ACC112 (cell line): Measurements from ENCODE around the gene NAA25.

Experiments used
- H2AFZ ChIP-seq: fragments of 200-600 bp; sonication (generic); one replicate; pipeline ENCODE4 v1.6.0; 2017; ENCODE audit warnings: antibody characterized with exemption, low read length; ENCODE audit not compliant: unreplicated experiment
- H3K27ac ChIP-seq: fragments of 200-600 bp; sonication (generic); 2 replicates; pipeline ENCODE4 v1.5.1; 2014; ENCODE audit warnings: low read depth, mild to moderate bottlenecking, antibody characterized with exemption, low read length, moderate library complexity
- H3K27me3 ChIP-seq: fragments of 200-600 bp; sonication (generic); 2 replicates; pipeline ENCODE4 v1.6.1; 2014; ENCODE audit warnings: mild to moderate bottlenecking, antibody characterized with exemption, low read length, moderate library complexity, mixed read lengths; ENCODE audit not compliant: insufficient read depth
- H3K36me3 ChIP-seq: fragments of 200-600 bp; sonication (generic); 2 replicates; pipeline ENCODE4 v1.6.1; 2016; ENCODE audit warnings: mild to moderate bottlenecking, antibody characterized with exemption, low read length, moderate library complexity, mixed read lengths; ENCODE audit not compliant: insufficient read depth
- H3K4me1 ChIP-seq: fragments of 200-600 bp; sonication (generic); one replicate; pipeline ENCODE4 v1.6.1; 2016; ENCODE audit warnings: low read length, mixed read lengths; ENCODE audit not compliant: insufficient read depth, unreplicated experiment, control insufficient read depth
- H3K4me3 ChIP-seq: fragments of 200-600 bp; sonication (generic); 2 replicates; pipeline ENCODE4 v1.5.1; 2014; ENCODE audit warnings: mild to moderate bottlenecking, low read depth, low read length
- H3K79me2 ChIP-seq: fragments of 200-600 bp; sonication (generic); one replicate; pipeline ENCODE4 v1.6.0; 2016; ENCODE audit warnings: low read length; ENCODE audit not compliant: control insufficient read depth, unreplicated experiment, insufficient read depth

NAA25 gene

GRCh38 chr12:112108202-112109079 lies at the start of gene NAA25:
TSS of gene NAA25 (minus strand) at chr12:112108783. CDS start at chr12:112108773, 10 bp downstream.
- Histone ChIP-seq H3K79me2 (peaks cover 53% of the 10 kb centered on the region), H3K36me3 (no peaks in the 10 kb centered on the region; the same call in 1 of the 2 replicates), H2AFZ (peak within 1 kb of the TSS; percentile 87), H3K27me3 (no peaks in the 10 kb centered on the region), H3K4me3 (peak within 1 kb of the TSS; percentile 97), H3K27ac (peak within 1 kb of the TSS; percentile 90), H3K4me1 (peaks cover 23% of the 10 kb centered on the region)

DNA sequence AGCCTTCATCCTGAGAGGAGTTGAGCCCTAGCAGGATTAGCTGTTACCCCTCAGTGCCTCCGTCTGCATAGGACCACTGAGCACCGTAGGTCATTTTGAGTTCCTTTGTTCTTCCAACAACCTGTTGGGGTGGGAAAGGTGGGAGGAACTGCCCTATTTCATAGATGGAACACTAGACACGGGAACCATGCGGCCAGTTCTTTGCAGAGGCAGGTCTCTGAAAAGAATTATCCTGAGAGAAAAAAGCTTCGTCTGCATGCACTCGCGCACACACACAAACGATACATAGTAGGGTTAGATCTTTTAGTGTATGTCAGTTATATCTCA lies 45.3 kb upstream of the NAA25 start:
- no peaks in the 10 kb centered on the region for H3K79me2 ChIP-seq
- H3K36me3 ChIP-seq: peaks cover 20% of the 10 kb centered on the region
- no peak overlapping the region for H3K4me3 ChIP-seq
- no peak overlapping the region for H2AFZ ChIP-seq
- no peak overlapping the region for H3K27ac ChIP-seq
- no peaks in the 10 kb centered on the region for H3K27me3 ChIP-seq
- H3K4me1 ChIP-seq: no peaks in the 10 kb centered on the region

GRCh38 chr12:112153181-112153892 lies 44.8 kb upstream of the NAA25 start:
- Histone ChIP-seq H3K27ac (no peak overlapping the region), H3K36me3 (peaks cover 23% of the 10 kb centered on the region), H3K79me2 (no peaks in the 10 kb centered on the region), H3K27me3 (no peaks in the 10 kb centered on the region), H2AFZ (no peak overlapping the region), H3K4me3 (no peak overlapping the region), H3K4me1 (peaks cover 2% of the 10 kb centered on the region)

DNA sequence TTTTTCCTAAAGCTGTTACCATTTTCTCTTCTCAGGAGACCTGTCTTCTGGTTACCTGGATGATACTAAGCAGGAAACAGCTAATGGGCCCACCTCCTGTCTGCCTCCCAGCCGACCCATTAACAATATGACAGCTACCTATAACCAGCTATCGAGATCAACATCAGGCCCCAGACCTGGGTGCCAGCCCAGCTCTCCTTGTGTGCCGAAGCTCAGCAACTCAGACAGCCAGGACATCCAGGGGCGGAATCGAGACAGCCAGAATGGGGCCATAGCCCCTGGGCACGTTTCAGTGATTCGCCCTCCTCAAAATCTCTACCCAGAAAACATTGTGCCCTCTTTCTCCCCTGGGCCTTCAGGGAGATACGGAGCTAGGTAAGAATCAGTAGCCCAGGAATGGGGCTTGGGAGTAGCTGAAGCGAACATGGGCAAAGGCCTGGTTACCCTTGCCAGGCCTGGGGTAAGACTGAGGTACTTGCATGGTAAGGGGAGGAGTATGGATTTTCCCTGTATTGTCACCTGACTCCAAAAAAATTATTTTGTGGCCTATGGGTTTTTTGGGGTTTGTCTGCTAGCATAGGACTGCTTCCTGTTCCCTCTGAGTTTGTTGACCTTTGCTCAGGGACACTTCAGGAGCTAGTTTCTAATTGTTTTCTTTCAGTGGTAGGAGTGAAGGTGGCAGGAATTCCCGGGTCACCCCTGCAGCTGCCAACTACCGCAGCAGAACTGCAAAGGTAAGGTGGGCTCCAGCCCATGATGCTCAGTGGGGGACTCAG lies 43.4 kb upstream of the NAA25 start:
- Histone ChIP-seq H2AFZ (no peak overlapping the region), H3K4me1 (peaks cover 7% of the 10 kb centered on the region), H3K4me3 (no peak overlapping the region), H3K36me3 (peaks cover 26% of the 10 kb centered on the region), H3K27ac (no peak overlapping the region), H3K27me3 (no peaks in the 10 kb centered on the region), H3K79me2 (no peaks in the 10 kb centered on the region)

DNA sequence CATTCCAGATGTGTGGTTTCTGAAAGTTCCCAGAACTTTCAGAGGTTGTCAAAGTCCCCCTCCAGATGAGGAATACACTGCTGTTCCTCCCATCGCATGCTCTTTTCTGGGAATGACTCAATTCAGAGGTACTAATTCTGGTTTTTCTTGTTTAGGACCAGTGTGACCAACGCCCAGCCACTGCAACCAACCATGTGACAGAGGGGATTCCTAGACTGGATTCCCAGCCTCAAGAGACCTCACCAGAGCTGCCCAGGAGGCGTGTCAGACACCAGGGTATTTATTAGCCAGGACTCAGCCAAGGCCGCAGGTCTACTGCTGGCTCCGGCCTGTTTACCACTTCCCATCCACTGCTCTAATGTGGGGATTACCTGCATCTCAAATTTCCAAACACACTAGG lies 41.0 kb upstream of the NAA25 start:
- Histone ChIP-seq H3K4me1 (peaks cover 7% of the 10 kb centered on the region), H3K79me2 (no peaks in the 10 kb centered on the region), H3K27ac (no peak overlapping the region), H3K27me3 (no peaks in the 10 kb centered on the region), H2AFZ (no peak overlapping the region), H3K36me3 (peaks cover 32% of the 10 kb centered on the region), H3K4me3 (no peak overlapping the region)

DNA sequence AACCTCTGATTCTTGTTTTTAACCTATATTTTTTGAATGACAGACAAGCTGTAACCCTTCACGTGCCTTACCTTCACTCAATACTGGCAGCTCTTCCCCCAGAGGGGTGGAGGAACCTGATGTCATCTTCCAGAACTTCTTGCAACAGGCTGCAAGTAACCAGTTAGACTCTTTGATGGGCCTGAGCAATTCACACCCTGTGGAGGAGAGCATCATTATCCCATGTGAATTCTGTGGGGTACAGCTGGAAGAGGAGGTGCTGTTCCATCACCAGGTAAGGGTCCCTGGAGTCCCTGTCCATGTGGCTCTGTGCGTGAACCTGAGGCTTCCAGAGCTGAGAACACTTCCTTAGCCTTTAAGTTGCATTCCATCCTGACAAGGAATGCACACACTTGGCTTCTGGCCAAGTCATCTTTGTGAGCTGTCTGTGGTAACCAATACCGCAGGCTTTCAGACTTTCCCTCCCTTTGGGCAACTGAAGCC lies 39.5 kb upstream of the NAA25 start:
- H3K36me3 ChIP-seq: peaks cover 30% of the 10 kb centered on the region
- no peaks in the 10 kb centered on the region for H3K27me3 ChIP-seq
- no peak overlapping the region for H2AFZ ChIP-seq
- no peak overlapping the region for H3K4me3 ChIP-seq
- H3K79me2 ChIP-seq: no peaks in the 10 kb centered on the region
- no peak overlapping the region for H3K27ac ChIP-seq
- peaks cover 7% of the 10 kb centered on the region for H3K4me1 ChIP-seq

DNA sequence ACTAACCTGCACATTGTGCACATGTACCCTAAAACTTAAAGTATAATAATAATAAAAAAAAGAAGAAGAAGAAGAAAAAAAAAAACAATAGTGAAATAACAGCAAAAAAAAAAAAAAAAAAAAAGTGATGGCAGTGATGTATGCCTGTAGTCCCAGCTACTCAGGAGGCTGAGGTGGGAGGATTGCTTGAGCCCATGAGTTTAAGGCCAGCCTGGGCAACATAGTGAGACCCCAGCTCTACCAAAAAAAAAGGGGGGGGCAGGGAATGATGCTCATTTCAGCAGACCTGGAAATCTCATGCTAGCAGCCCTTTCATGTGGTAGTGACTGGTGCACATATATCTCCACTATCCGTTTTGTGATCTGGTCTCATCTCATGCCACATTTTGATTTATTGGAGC lies 37.5 kb upstream of the NAA25 start:
- Histone ChIP-seq H3K27ac (no peak overlapping the region), H3K4me3 (no peak overlapping the region), H3K4me1 (peaks cover 7% of the 10 kb centered on the region), H2AFZ (no peak overlapping the region), H3K36me3 (peaks cover 31% of the 10 kb centered on the region), H3K79me2 (no peaks in the 10 kb centered on the region), H3K27me3 (no peaks in the 10 kb centered on the region)

DNA sequence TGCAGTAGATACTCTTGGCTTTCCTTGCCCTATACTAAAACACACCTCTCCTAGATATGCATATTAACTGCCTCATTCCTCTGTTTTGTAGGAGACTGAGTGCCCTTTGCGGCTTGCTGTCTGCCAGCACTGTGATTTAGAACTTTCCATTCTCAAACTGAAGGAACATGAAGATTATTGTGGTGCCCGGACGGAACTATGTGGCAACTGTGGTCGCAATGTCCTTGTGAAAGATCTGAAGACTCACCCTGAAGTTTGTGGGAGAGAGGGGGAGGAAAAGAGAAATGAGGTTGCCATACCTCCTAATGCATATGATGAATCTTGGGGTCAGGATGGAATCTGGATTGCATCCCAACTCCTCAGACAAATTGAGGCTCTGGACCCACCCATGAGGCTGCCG lies 32.1 kb upstream of the NAA25 start:
- no peaks in the 10 kb centered on the region for H3K27me3 ChIP-seq
- no peak overlapping the region for H2AFZ ChIP-seq
- no peaks in the 10 kb centered on the region for H3K4me1 ChIP-seq
- H3K36me3 ChIP-seq: peaks cover 27% of the 10 kb centered on the region
- no peak overlapping the region for H3K27ac ChIP-seq
- no peaks in the 10 kb centered on the region for H3K79me2 ChIP-seq
- no peak overlapping the region for H3K4me3 ChIP-seq

DNA sequence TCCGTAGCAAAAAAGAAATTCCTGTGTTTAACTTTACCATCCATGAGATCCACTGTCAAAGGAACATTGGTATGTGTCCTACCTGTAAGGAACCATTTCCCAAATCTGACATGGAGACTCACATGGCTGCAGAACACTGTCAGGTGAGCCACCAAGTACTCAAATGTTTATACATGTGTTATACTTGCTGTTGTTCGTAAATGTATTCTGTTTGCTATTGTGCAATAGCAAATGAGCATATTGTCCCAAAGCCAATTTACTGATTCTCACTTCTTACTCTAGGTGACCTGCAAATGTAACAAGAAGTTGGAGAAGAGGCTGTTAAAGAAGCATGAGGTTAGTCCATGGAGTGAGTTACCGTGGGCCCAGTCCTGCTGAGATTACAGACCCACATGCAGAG lies 26.1 kb upstream of the NAA25 start:
- Histone ChIP-seq H3K36me3 (peaks cover 8% of the 10 kb centered on the region; the same call in 1 of the 2 replicates), H3K4me3 (no peak overlapping the region), H3K27me3 (no peaks in the 10 kb centered on the region), H2AFZ (no peak overlapping the region), H3K79me2 (peaks cover 27% of the 10 kb centered on the region), H3K27ac (no peak overlapping the region), H3K4me1 (peaks cover 22% of the 10 kb centered on the region)

GRCh38 chr12:112133418-112133817 lies 24.8 kb upstream of the NAA25 start:
- peaks cover 36% of the 10 kb centered on the region for H3K79me2 ChIP-seq
- no peak overlapping the region for H3K27ac ChIP-seq
- H3K4me3 ChIP-seq: no peak overlapping the region
- H3K4me1 ChIP-seq: peaks cover 24% of the 10 kb centered on the region
- H3K27me3 ChIP-seq: no peaks in the 10 kb centered on the region
- no peak overlapping the region for H2AFZ ChIP-seq
- peaks cover 7% of the 10 kb centered on the region; the same call in 1 of the 2 replicates for H3K36me3 ChIP-seq
